GM12878 (cell line): ENCODE results near the gene PRR5L. TPM values are rescaled to one million over a fixed set of nuclear protein-coding genes. Genes with fewer than 3 reads are reported as not detected.

Experiments used
- ATAC-seq: fragments of 200-7000 bp; cut with Tn5 transposase; 3 replicates; pipeline ENCODE4 v1.9.1; 2020; ENCODE audit warnings: mild to moderate bottlenecking, moderate library complexity
- BruUV-seq: library from RNA; stranded (reverse); fragments of 400-500 nt; replicated peaks from 2 replicates; lab custom pipeline; 2021; lab: Mats Ljungman, UMichigan
- CTCF ChIA-PET: fragments of 300-600 bp; sonication (Branson Sonifier 250); formaldehyde crosslinking; extraction: SDS; loops from one replicate; lab custom pipeline; 2021; ENCODE audit warnings: inconsistent platforms; lab: Yijun Ruan, JAX
- POLR2A ChIA-PET: fragments of 350-600 bp; formaldehyde crosslinking; extraction: SDS; loops from one replicate; lab custom pipeline; 2021; ENCODE audit warnings: inconsistent platforms; lab: Charles Lee
- RAD21 ChIA-PET: fragments of 300-600 bp; sonication (Branson Sonifier 250); formaldehyde crosslinking; loops from one replicate; lab custom pipeline; 2023; ENCODE audit warnings: antibody characterized with exemption; ENCODE audit not compliant: unreplicated experiment; lab: Charles Lee
- SMC1A ChIA-PET: fragments of 300-600 bp; sonication (Branson Sonifier 250); formaldehyde crosslinking; loops from one replicate; lab custom pipeline; 2023; ENCODE audit not compliant: unreplicated experiment, uncharacterized antibody; lab: Charles Lee
- DNase-seq: peaks from one replicate; pipeline ENCODE4 v3.0.0-alpha.2; 2011; ENCODE audit warnings: low read depth, low spot score
- FAIRE-seq: peaks from 3 replicates; lab custom pipeline; 2011; peaks lifted over from hg19 to GRCh38; lab: Jason Lieb, UNC
- H2AFZ ChIP-seq: 2 replicates; pipeline ENCODE4 v1.6.0; 2011; ENCODE audit warnings: low read depth, low read length, control low read depth; ENCODE audit not compliant: control insufficient read depth
- H3K27ac ChIP-seq: 2 replicates; pipeline ENCODE4 v1.5.1; 2011; ENCODE audit warnings: control low read depth; ENCODE audit not compliant: control insufficient read depth, insufficient read depth
- H3K27me3 ChIP-seq, 2 experiments: replicated peaks in 1 of 2; 2 replicates each; pipeline versions ENCODE4 v1.6.0 to v1.6.1; 2011; ENCODE audit warnings: low read length in 1 of 2; ENCODE audit not compliant: control insufficient read depth in 2 of 2, insufficient read depth in 2 of 2
- H3K36me3 ChIP-seq, 2 experiments: 2 replicates each; pipeline ENCODE4 v1.5.1; 2011; ENCODE audit warnings: low read length in 1 of 2; ENCODE audit not compliant: control insufficient read depth in 2 of 2, insufficient read depth in 2 of 2
- H3K4me1 ChIP-seq: 2 replicates; pipeline ENCODE4 v1.6.1; 2011; ENCODE audit warnings: mild to moderate bottlenecking, low read length, moderate library complexity, mixed read lengths; ENCODE audit not compliant: control insufficient read depth, insufficient read depth
- H3K4me2 ChIP-seq: 2 replicates; pipeline ENCODE4 v1.6.0; 2011; ENCODE audit warnings: control low read depth; ENCODE audit not compliant: control insufficient read depth, insufficient read depth
- H3K4me3 ChIP-seq: fragments of 200-600 bp; sonication (generic); 2 replicates; pipeline ENCODE4 v1.5.1; 2016
- H3K79me2 ChIP-seq: 2 replicates; pipeline ENCODE4 v1.6.0; 2011; ENCODE audit warnings: low read length; ENCODE audit not compliant: control insufficient read depth, insufficient read depth
- H3K9ac ChIP-seq: 2 replicates; pipeline ENCODE4 v1.8.0; 2011; ENCODE audit warnings: low read length, control low read depth, mixed read lengths; ENCODE audit not compliant: control insufficient read depth, insufficient read depth
- H3K9me3 ChIP-seq: replicated peaks from 3 replicates; pipeline ENCODE4 v1.5.1; 2011; ENCODE audit warnings: mild to moderate bottlenecking, low read length; ENCODE audit not compliant: control insufficient read depth, insufficient read depth
- H4K20me1 ChIP-seq: 2 replicates; pipeline ENCODE4 v1.6.0; 2011; ENCODE audit not compliant: control insufficient read depth, insufficient read depth
- CEBPB ChIP-seq, 2 experiments: fragments of 150-350 bp in 1 of 2; IDR thresholded peaks; 2 replicates each; pipeline ENCODE4 v1.6.1; 2012 to 2014; ENCODE audit warnings: low read depth in 2 of 2, low read length in 2 of 2, borderline replicate concordance in 1 of 2, inconsistent platforms in 1 of 2
- CREB1 ChIP-seq: IDR thresholded peaks from 2 replicates; pipeline ENCODE4 v1.6.1; 2012; ENCODE audit warnings: low read depth, mild to moderate bottlenecking, inconsistent platforms
- DPF2 ChIP-seq: fragments of 450-650 bp; IDR thresholded peaks from 2 replicates; pipeline ENCODE4 v1.6.1; 2017; ENCODE audit warnings: mild to moderate bottlenecking
- NBN ChIP-seq: fragments of 450-650 bp; IDR thresholded peaks from 2 replicates; pipeline ENCODE4 v1.6.1; 2016
- POU2F2 ChIP-seq: IDR thresholded peaks from 3 replicates; pipeline ENCODE4 v1.6.1; 2011; ENCODE audit warnings: low read depth, mild to moderate bottlenecking, low read length, borderline replicate concordance
- RFX5 ChIP-seq: IDR thresholded peaks from 2 replicates; pipeline ENCODE4 v1.6.1; 2011; ENCODE audit warnings: low read depth, low read length, improper control_type of control experiment
- SREBF1 ChIP-seq: IDR thresholded peaks from 2 replicates; pipeline ENCODE4 v1.6.1; 2012; ENCODE audit warnings: mild to moderate bottlenecking, low read length
- TCF3 ChIP-seq: IDR thresholded peaks from 2 replicates; pipeline ENCODE4 v1.6.1; 2012; ENCODE audit warnings: low read depth, mild to moderate bottlenecking, low read length, borderline replicate concordance; ENCODE audit not compliant: insufficient read depth
- YBX1 ChIP-seq: fragments of 450-650 bp; IDR thresholded peaks from 2 replicates; pipeline ENCODE4 v1.6.1; 2016; ENCODE audit warnings: antibody characterized with exemption
- WGBS: methylation state at CpG from one replicate; pipeline ENCODE4 v1.1.6; 2016; ENCODE audit warnings: low lambda C conversion rate; ENCODE audit not compliant: insufficient replicate concordance, insufficient coverage; ENCODE audit errors: missing lambda C conversion rate; 5-methylcytosine and 5-hydroxymethylcytosine counted together
- in situ Hi-C: fragments of 300-500 bp; cut with MboI; formaldehyde crosslinking; loops from 9 replicates; pipeline ENCODE4 v1.14.3; 2018; ENCODE audit warnings: mixed read lengths
- intact Hi-C: fragments of 100-400 bp; cut with micrococcal nuclease; formaldehyde crosslinking; loops from one replicate; pipeline ENCODE4 v1.14.2; 2022; ENCODE audit not compliant: unreplicated experiment
- polyA plus RNA-seq, 11 experiments: library from polyadenylated mRNA; depleted of rRNA in 4 of 11; unstranded in 6 of 11; stranded (reverse) in 5 of 11; fragments of >200 nt; fragmentation: Nextera tagmentation in 4 of 11; fragmentation: Illumina TruSeq in 1 of 11; extraction: Ambion mirVana in 4 of 11; extraction: Trizol in 1 of 11; gene quantifications; 1 replicate in 1 of 11; 2 replicates in 10 of 11; pipeline versions ENCODE4 v1.2.1 to v1.2.3, GENCODE V29; 2011 to 2016; ENCODE audit warnings: inconsistent platforms in 2 of 11, missing spikeins in 2 of 11, low read depth in 1 of 11
- total RNA-seq, 4 experiments: library from RNA; depleted of rRNA in 3 of 4; stranded (reverse); fragments of >200 nt in 3 of 4; fragmentation: Illumina TruSeq in 1 of 4; extraction: Trizol in 1 of 4; gene quantifications; 2 replicates each; pipeline versions ENCODE4 v1.2.1 to v1.2.3, GENCODE V29; 2013 to 2021
- TF ChIP-seq, protein P1 (sequence below): fragments of 450-650 bp; IDR thresholded peaks from 2 replicates; pipeline ENCODE4 v1.6.1; 2016; ENCODE audit warnings: mild to moderate bottlenecking
- TF ChIP-seq, protein P2 (sequence below): fragments of 450-650 bp; conservative IDR thresholded peaks from 2 replicates; pipeline ENCODE4 v1.6.1; 2017; ENCODE audit warnings: mild to moderate bottlenecking, moderate library complexity
- TF ChIP-seq, protein P3 (sequence below): IDR thresholded peaks from 2 replicates; pipeline ENCODE4 v1.6.1; 2012; ENCODE audit warnings: low read depth, low read length, improper control_type of control experiment
- TF ChIP-seq, protein P4 (sequence below): fragments of 450-650 bp; IDR thresholded peaks from 2 replicates; pipeline ENCODE4 v1.6.1; 2017; ENCODE audit warnings: mild to moderate bottlenecking, moderate library complexity
- TF ChIP-seq, protein P5 (sequence below): fragments of 450-650 bp; IDR thresholded peaks from 2 replicates; pipeline ENCODE4 v1.6.1; 2016; ENCODE audit warnings: mild to moderate bottlenecking

Gene PRR5L
- total and polyA plus RNA-seq, 10 of the 15 experiments (the other 5 are each of a cell fraction or from before 2014, with no cell fraction given), result 0.11 to 4.2 (median 0.67) TPM; not detected in 1

DNA sequence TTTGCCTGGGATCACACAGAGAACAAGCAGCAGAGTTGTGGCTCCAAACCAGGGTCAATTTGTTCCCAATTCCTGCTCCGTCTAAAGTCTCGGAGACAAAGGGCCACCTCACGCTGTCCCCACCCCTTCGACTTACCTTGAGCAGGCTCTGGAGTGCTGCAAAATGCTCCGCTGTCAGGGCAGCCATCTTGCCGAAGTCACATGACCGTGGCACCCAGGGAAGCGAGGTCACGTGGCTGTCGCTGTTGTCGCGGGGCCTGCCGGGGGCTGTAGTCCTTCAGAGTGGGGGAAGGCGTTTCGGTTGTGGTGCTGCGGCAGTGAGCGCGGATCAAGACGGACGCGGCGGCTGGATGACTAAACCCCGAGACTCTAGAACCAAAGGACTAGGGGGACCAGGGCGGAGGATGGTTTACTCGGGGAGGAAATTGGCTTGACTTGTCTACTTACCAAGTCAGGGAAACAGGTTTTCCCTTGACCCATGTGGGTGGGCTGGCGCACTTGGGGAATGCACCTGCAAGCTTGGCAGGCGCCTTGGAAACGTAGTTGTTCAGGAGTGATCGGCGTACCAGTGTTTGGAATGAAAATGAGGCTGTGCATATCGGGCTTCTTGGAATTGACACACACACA is 6.7 kb upstream of the PRR5L start, which contains the start of gene COMMD9:
Gene COMMD9 (minus strand): TSS at position 199 of the 627 bp plus-strand sequence. CDS start 12 bp downstream, at position 187.
- H3K79me2 ChIP-seq, result peaks cover 3% of the 10 kb centered on the region
- H3K4me2 ChIP-seq, result peak within 1 kb of the TSS; percentile 96
- peak within 1 kb of the TSS; percentile 77 for H3K9ac ChIP-seq
- ChIA-PET RAD21 (interaction anchor here (0.9 to 9.1 kb wide), 6 partner anchors 68 to 467 kb away, joined by 3 to 106 read pairs (median 4); no protein-coding TSS in a partner anchor), POLR2A (interaction anchor here (1.6 kb wide), 1 partner anchor 204 kb away, joined by 5 read pairs; no protein-coding TSS in a partner anchor), SMC1A (interaction anchor here (0.9 to 10.8 kb wide), 5 partner anchors 189 to 222 kb away, joined by 3 to 181 read pairs (median 9); no protein-coding TSS in a partner anchor), CTCF (interaction anchor here (0.8 to 18.4 kb wide), 10 partner anchors 10 to 458 kb away, joined by 3 to 286 read pairs (median 4); no protein-coding TSS in a partner anchor)
- intact Hi-C loops (no loop called here), in situ Hi-C loops (loop anchor here (5.0 kb wide), 1 partner anchor 458 kb away; no protein-coding TSS in a partner anchor)
- H2AFZ ChIP-seq, result peak within 1 kb of the TSS; percentile 100
- DNase-seq, result peak; percentile 56
- peak; percentile 98 for ATAC-seq
- H3K27ac ChIP-seq, result no peak within 1 kb of the TSS
- peak; percentile 91 for FAIRE-seq
- peak within 1 kb of the TSS; percentile 93 for H3K4me3 ChIP-seq
- H3K36me3 ChIP-seq, result no peaks in the 10 kb centered on the region
- H3K9me3 ChIP-seq, result no peaks in the 10 kb centered on the region
- WGBS, result under 1% methylated on average over 31 of the region's 31 CpGs
- no peaks in the 10 kb centered on the region for H3K27me3 ChIP-seq
- H3K4me1 ChIP-seq, result peaks cover 3% of the 10 kb centered on the region; the same call in 1 of the 2 replicates
- no TSS peak for BruUV-seq
- H4K20me1 ChIP-seq, result no peaks in the 10 kb centered on the region
- peak; percentile 66; the same call in 1 of the 3 replicates for TF ChIP-seq POU2F2
- TF ChIP-seq, protein P1, sequence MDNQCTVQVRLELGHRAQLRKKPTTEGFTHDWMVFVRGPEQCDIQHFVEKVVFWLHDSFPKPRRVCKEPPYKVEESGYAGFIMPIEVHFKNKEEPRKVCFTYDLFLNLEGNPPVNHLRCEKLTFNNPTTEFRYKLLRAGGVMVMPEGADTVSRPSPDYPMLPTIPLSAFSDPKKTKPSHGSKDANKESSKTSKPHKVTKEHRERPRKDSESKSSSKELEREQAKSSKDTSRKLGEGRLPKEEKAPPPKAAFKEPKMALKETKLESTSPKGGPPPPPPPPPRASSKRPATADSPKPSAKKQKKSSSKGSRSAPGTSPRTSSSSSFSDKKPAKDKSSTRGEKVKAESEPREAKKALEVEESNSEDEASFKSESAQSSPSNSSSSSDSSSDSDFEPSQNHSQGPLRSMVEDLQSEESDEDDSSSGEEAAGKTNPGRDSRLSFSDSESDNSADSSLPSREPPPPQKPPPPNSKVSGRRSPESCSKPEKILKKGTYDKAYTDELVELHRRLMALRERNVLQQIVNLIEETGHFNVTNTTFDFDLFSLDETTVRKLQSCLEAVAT, result no peak
- TF ChIP-seq SREBF1, result peak; percentile 82
- TF ChIP-seq, protein P2, sequence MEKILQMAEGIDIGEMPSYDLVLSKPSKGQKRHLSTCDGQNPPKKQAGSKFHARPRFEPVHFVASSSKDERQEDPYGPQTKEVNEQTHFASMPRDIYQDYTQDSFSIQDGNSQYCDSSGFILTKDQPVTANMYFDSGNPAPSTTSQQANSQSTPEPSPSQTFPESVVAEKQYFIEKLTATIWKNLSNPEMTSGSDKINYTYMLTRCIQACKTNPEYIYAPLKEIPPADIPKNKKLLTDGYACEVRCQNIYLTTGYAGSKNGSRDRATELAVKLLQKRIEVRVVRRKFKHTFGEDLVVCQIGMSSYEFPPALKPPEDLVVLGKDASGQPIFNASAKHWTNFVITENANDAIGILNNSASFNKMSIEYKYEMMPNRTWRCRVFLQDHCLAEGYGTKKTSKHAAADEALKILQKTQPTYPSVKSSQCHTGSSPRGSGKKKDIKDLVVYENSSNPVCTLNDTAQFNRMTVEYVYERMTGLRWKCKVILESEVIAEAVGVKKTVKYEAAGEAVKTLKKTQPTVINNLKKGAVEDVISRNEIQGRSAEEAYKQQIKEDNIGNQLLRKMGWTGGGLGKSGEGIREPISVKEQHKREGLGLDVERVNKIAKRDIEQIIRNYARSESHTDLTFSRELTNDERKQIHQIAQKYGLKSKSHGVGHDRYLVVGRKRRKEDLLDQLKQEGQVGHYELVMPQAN, result peak; percentile 98
- peak; percentile 83 for TF ChIP-seq CREB1
- no peak for TF ChIP-seq RFX5
- peak; percentile 79 for TF ChIP-seq NBN
- TF ChIP-seq, protein P3, sequence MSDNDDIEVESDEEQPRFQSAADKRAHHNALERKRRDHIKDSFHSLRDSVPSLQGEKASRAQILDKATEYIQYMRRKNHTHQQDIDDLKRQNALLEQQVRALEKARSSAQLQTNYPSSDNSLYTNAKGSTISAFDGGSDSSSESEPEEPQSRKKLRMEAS, result peak; percentile 91
- TF ChIP-seq, protein P4, sequence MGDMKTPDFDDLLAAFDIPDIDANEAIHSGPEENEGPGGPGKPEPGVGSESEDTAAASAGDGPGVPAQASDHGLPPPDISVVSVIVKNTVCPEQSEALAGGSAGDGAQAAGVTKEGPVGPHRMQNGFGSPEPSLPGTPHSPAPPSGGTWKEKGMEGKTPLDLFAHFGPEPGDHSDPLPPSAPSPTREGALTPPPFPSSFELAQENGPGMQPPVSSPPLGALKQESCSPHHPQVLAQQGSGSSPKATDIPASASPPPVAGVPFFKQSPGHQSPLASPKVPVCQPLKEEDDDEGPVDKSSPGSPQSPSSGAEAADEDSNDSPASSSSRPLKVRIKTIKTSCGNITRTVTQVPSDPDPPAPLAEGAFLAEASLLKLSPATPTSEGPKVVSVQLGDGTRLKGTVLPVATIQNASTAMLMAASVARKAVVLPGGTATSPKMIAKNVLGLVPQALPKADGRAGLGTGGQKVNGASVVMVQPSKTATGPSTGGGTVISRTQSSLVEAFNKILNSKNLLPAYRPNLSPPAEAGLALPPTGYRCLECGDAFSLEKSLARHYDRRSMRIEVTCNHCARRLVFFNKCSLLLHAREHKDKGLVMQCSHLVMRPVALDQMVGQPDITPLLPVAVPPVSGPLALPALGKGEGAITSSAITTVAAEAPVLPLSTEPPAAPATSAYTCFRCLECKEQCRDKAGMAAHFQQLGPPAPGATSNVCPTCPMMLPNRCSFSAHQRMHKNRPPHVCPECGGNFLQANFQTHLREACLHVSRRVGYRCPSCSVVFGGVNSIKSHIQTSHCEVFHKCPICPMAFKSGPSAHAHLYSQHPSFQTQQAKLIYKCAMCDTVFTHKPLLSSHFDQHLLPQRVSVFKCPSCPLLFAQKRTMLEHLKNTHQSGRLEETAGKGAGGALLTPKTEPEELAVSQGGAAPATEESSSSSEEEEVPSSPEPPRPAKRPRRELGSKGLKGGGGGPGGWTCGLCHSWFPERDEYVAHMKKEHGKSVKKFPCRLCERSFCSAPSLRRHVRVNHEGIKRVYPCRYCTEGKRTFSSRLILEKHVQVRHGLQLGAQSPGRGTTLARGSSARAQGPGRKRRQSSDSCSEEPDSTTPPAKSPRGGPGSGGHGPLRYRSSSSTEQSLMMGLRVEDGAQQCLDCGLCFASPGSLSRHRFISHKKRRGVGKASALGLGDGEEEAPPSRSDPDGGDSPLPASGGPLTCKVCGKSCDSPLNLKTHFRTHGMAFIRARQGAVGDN, result no peak
- TF ChIP-seq CEBPB (IDR thresholded peaks at IDR 0.05; ENCODE audit: borderline replicate concordance in 1 of 2, low read depth in 2 of 2, low read length in 2 of 2), result no peak
- TF ChIP-seq YBX1, result no peak
- TF ChIP-seq, protein P5, sequence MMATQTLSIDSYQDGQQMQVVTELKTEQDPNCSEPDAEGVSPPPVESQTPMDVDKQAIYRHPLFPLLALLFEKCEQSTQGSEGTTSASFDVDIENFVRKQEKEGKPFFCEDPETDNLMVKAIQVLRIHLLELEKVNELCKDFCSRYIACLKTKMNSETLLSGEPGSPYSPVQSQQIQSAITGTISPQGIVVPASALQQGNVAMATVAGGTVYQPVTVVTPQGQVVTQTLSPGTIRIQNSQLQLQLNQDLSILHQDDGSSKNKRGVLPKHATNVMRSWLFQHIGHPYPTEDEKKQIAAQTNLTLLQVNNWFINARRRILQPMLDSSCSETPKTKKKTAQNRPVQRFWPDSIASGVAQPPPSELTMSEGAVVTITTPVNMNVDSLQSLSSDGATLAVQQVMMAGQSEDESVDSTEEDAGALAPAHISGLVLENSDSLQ, result peak; percentile 76
- TF ChIP-seq DPF2, result no peak
- no peak for TF ChIP-seq TCF3
